H1 (cell line): ENCODE data around the gene TSKU. TPM values are rescaled to one million over a fixed set of nuclear protein-coding genes. Genes with fewer than 3 reads are reported as not detected.

Experiments
- CTCF ChIA-PET: fragments of 300-600 bp; sonication (Branson Sonifier 250); formaldehyde crosslinking; loops from one replicate; lab custom pipeline; 2021; ENCODE audit not compliant: partially characterized antibody; lab: Charles Lee
- POLR2A ChIA-PET: fragments of 300-600 bp; sonication (Branson Sonifier 250); formaldehyde crosslinking; loops from one replicate; lab custom pipeline; 2021; ENCODE audit warnings: inconsistent platforms; ENCODE audit not compliant: partially characterized antibody; lab: Charles Lee
- DNase-seq, 2 experiments: peaks; one replicate each; pipeline versions ENCODE4 v3.0.0 to v3.0.0-alpha.2; 2010 to 2022; ENCODE audit warnings: low spot score in 2 of 2, low read depth in 1 of 2, mixed read lengths in 1 of 2
- FAIRE-seq: peaks from 2 replicates; lab custom pipeline; 2011; peaks lifted over from hg19 to GRCh38; lab: Jason Lieb, UNC
- H2AFZ ChIP-seq: 2 replicates; pipeline ENCODE4 v1.8.1; 2012; ENCODE audit warnings: low read length, inconsistent platforms
- H2AK5ac ChIP-seq: 2 replicates; pipeline ENCODE4 v1.6.1; 2013; ENCODE audit warnings: low read depth, low read length
- H2BK120ac ChIP-seq: replicated peaks from 2 replicates; pipeline ENCODE3; 2013; ENCODE audit warnings: low read depth, low read length, inconsistent platforms
- H2BK12ac ChIP-seq: 2 replicates; pipeline ENCODE4 v1.6.1; 2013; ENCODE audit warnings: low read depth, low read length
- H2BK15ac ChIP-seq: 2 replicates; pipeline ENCODE4 v1.6.1; 2013; ENCODE audit warnings: low read length
- H2BK20ac ChIP-seq: 2 replicates; pipeline ENCODE4 v1.6.1; 2013; ENCODE audit warnings: low read length
- H2BK5ac ChIP-seq: 2 replicates; pipeline ENCODE4 v1.6.1; 2013; ENCODE audit warnings: low read depth, low read length
- H3K14ac ChIP-seq: 2 replicates; pipeline ENCODE4 v1.6.1; 2013; ENCODE audit warnings: inconsistent platforms; ENCODE audit not compliant: insufficient read length
- H3K18ac ChIP-seq: 2 replicates; pipeline ENCODE4 v1.6.1; 2013; ENCODE audit warnings: low read length; ENCODE audit errors: extremely low read depth
- H3K23ac ChIP-seq: 2 replicates; pipeline ENCODE4 v1.6.1; 2013; ENCODE audit warnings: inconsistent platforms; ENCODE audit not compliant: insufficient read length
- H3K23me2 ChIP-seq: 2 replicates; pipeline ENCODE4 v1.6.1; 2013; ENCODE audit warnings: low read depth, low read length
- H3K27ac ChIP-seq: 2 replicates; pipeline ENCODE4 v1.6.1; 2011; ENCODE audit warnings: low read depth, low read length, inconsistent platforms
- H3K27me3 ChIP-seq, 4 experiments: replicated peaks in 1 of 4; 1 replicate in 1 of 4; 2 replicates in 3 of 4; pipeline versions ENCODE4 v1.6.1 to v1.8.1; 2011 to 2013; ENCODE audit warnings: low read length in 3 of 4, mild to moderate bottlenecking in 3 of 4, inconsistent platforms in 2 of 4, mixed read lengths in 2 of 4, moderate library complexity in 1 of 4; ENCODE audit not compliant: control insufficient read depth in 3 of 4, insufficient read depth in 3 of 4; ENCODE audit errors: extremely low read depth in 1 of 4
- H3K36me3 ChIP-seq, 4 experiments: 2 replicates each; pipeline versions ENCODE4 v1.6.1 to v1.8.1; 2011 to 2013; ENCODE audit warnings: mild to moderate bottlenecking in 4 of 4, low read length in 3 of 4, moderate library complexity in 2 of 4, control low read depth in 1 of 4, inconsistent platforms in 1 of 4; ENCODE audit not compliant: insufficient read depth in 4 of 4, control insufficient read depth in 2 of 4
- H3K4ac ChIP-seq: replicated peaks from 2 replicates; pipeline ENCODE3; 2013; ENCODE audit warnings: low read length, low read depth, mixed read lengths, inconsistent platforms; ENCODE audit not compliant: insufficient read length
- H3K4me1 ChIP-seq, 4 experiments: replicated peaks in 1 of 4; 1 replicate in 1 of 4; 2 replicates in 3 of 4; pipeline versions ENCODE4 v1.6.1 to v1.8.1; 2011 to 2013; ENCODE audit warnings: low read length in 3 of 4, inconsistent platforms in 2 of 4, mixed read lengths in 1 of 4; ENCODE audit not compliant: insufficient read depth in 4 of 4, control insufficient read depth in 3 of 4
- H3K4me2 ChIP-seq, 2 experiments: 2 replicates each; pipeline versions ENCODE4 v1.6.1 to v1.8.1; 2011 to 2013; ENCODE audit warnings: low read depth in 2 of 2, low read length in 2 of 2, control low read depth in 1 of 2, inconsistent platforms in 1 of 2, mild to moderate bottlenecking in 1 of 2; ENCODE audit not compliant: insufficient read depth in 1 of 2
- H3K4me3 ChIP-seq, 4 experiments: fragments of 200-600, 300-600 bp in 1 of 4; sonication (generic), shearing (Covaris generic), sonication (Bioruptor Twin) in 1 of 4; 2 replicates each; pipeline versions ENCODE4 v1.5.1 to v1.8.1; 2011 to 2016; ENCODE audit warnings: low read length in 4 of 4, low read depth in 3 of 4, control low read depth in 2 of 4, inconsistent platforms in 2 of 4, mild to moderate bottlenecking in 2 of 4, mixed read lengths in 1 of 4, moderate library complexity in 1 of 4; ENCODE audit not compliant: insufficient read depth in 2 of 4; ENCODE audit errors: extremely low read depth in 1 of 4
- H3K56ac ChIP-seq: replicated peaks from 2 replicates; pipeline ENCODE3; 2013; ENCODE audit warnings: low read depth, mild to moderate bottlenecking, mixed read lengths, low read length, inconsistent platforms; ENCODE audit not compliant: insufficient read length
- H3K79me1 ChIP-seq: 2 replicates; pipeline ENCODE4 v1.6.1; 2013; ENCODE audit warnings: low read depth, low read length, control low read depth
- H3K79me2 ChIP-seq, 2 experiments: 2 replicates each; pipeline versions ENCODE4 v1.6.1 to v1.8.1; 2012 to 2013; ENCODE audit warnings: low read length in 2 of 2, mild to moderate bottlenecking in 2 of 2, inconsistent platforms in 1 of 2; ENCODE audit not compliant: insufficient read depth in 2 of 2, control insufficient read depth in 1 of 2
- H3K9ac ChIP-seq, 4 experiments: replicated peaks in 1 of 4; 1 replicate in 1 of 4; 2 replicates in 3 of 4; pipeline versions ENCODE4 v1.6.1 to v1.8.1; 2011 to 2013; ENCODE audit warnings: low read depth in 3 of 4, low read length in 3 of 4, control low read depth in 2 of 4, mild to moderate bottlenecking in 2 of 4, moderate library complexity in 2 of 4, inconsistent platforms in 1 of 4; ENCODE audit errors: extremely low read depth in 1 of 4
- H3K9me3 ChIP-seq, 2 experiments: 2 replicates each; pipeline versions ENCODE4 v1.6.1 to v1.8.1; 2012 to 2013; ENCODE audit warnings: mild to moderate bottlenecking in 2 of 2, moderate library complexity in 2 of 2, control low read depth in 1 of 2, inconsistent platforms in 1 of 2, low read depth in 1 of 2, low read length in 1 of 2, mixed read lengths in 1 of 2; ENCODE audit not compliant: insufficient read depth in 2 of 2
- H4K20me1 ChIP-seq, 2 experiments: replicated peaks in 1 of 2; 2 replicates each; pipeline versions ENCODE3 to v1.8.1; 2011 to 2013; ENCODE audit warnings: inconsistent platforms in 2 of 2, low read length in 2 of 2, mild to moderate bottlenecking in 1 of 2; ENCODE audit not compliant: insufficient read depth in 2 of 2, control insufficient read depth in 1 of 2
- H4K5ac ChIP-seq: 2 replicates; pipeline ENCODE4 v1.6.1; 2013; ENCODE audit warnings: low read length, low read depth, mixed read lengths, inconsistent platforms; ENCODE audit not compliant: insufficient read length
- H4K8ac ChIP-seq: 2 replicates; pipeline ENCODE4 v1.8.0; 2013; ENCODE audit warnings: mild to moderate bottlenecking, moderate library complexity, low read length, inconsistent platforms; ENCODE audit not compliant: insufficient read depth; ENCODE audit errors: extremely low read depth
- H4K91ac ChIP-seq: replicated peaks from 2 replicates; pipeline ENCODE3; 2013; ENCODE audit warnings: low read length, mixed read lengths, inconsistent platforms; ENCODE audit not compliant: insufficient read length
- WGBS, 2 experiments: shearing (Covaris generic) in 1 of 2; methylation state at CpG; one replicate each; pipeline versions ENCODE4 v1.1.6 to v1.1.7; 2013 to 2015; ENCODE audit warnings: low lambda C conversion rate in 2 of 2, mixed read lengths in 2 of 2, inconsistent platforms in 1 of 2, low coverage in 1 of 2, missing lambda C conversion rate in 1 of 2; ENCODE audit not compliant: insufficient replicate concordance in 2 of 2, insufficient coverage in 1 of 2, insufficient read length in 1 of 2; ENCODE audit errors: extremely low coverage in 1 of 2, missing lambda C conversion rate in 1 of 2; 5-methylcytosine and 5-hydroxymethylcytosine counted together
- polyA plus RNA-seq, 7 experiments: library from polyadenylated mRNA; depleted of rRNA in 3 of 7; stranded (reverse) in 5 of 7; unstranded in 2 of 7; fragments of >200 nt in 5 of 7; fragments of 200-250 nt in 2 of 7; gene quantifications; 1 replicate in 5 of 7; 2 replicates in 1 of 7; 4 replicates in 1 of 7; pipeline versions ENCODE4 v1.2.1 to v1.2.3, GENCODE V29; 2011 to 2013; ENCODE audit warnings: missing spikeins in 2 of 7, mixed read lengths in 2 of 7
- total RNA-seq: library from RNA; stranded (reverse); fragmentation: NEBNext Ultra II Directional; extraction: Animal tissue kit (Norgen Biotek cat#: 25700); gene quantifications from 2 replicates; pipeline ENCODE4 v1.2.1, GENCODE V29; 2021

TSKU gene
- total and polyA plus RNA-seq, 2 of the 8 experiments (the other 6 are each of a cell fraction or from before 2014, with no cell fraction given), result 22.8 to 28.4 TPM

GRCh38 chr11:76782531-76783293 is 444 bp upstream of the TSKU start:
- H3K27me3 ChIP-seq, result no peaks in the 10 kb centered on the region
- H4K8ac ChIP-seq, result no peak overlapping the region; the same call in 1 of the 2 replicates
- H2BK15ac ChIP-seq, result no peak overlapping the region; the same call in 1 of the 2 replicates
- no peak overlapping the region for H3K23ac ChIP-seq
- ChIA-PET CTCF (interaction anchor here (0.7 to 2.6 kb wide), 6 partner anchors 12 to 309 kb away, joined by 3 to 8 read pairs (median 4); no protein-coding TSS in a partner anchor), POLR2A (interaction anchor here (0.7 to 3.1 kb wide), 16 partner anchors 9 to 727 kb away, joined by 3 to 23 read pairs (median 4); no protein-coding TSS in a partner anchor)
- H4K91ac ChIP-seq, result no peak overlapping the region
- H3K36me3 ChIP-seq, result 0 out of 8 replicates have a peak, but pooled peaks cover 0 to 4% (median 0%) of the 10 kb centered on the region in 4 experiments
- H3K18ac ChIP-seq, result peak overlapping the region; percentile 91
- H2BK120ac ChIP-seq, result no peak overlapping the region
- peak overlapping the region in 3 of 4 experiments; percentile 9 to 80 (median 62); a peak in 5 of 7 replicates for H3K9ac ChIP-seq
- peak overlapping the region; percentile 57 for H3K56ac ChIP-seq
- peaks cover 3 to 4% of the 10 kb centered on the region in 2 experiments; a peak in 2 of 4 replicates for H3K9me3 ChIP-seq
- FAIRE-seq (no peak), DNase-seq (peak in 1 of 2 experiments; percentile 65)
- peaks cover 16 to 20% of the 10 kb centered on the region in 2 experiments for H4K20me1 ChIP-seq
- peaks cover 28 to 39% of the 10 kb centered on the region in 2 experiments for H3K79me2 ChIP-seq
- H3K4me2 ChIP-seq, result peak overlapping the region; percentile 77 to 95
- peak overlapping the region; percentile 48 to 89 (median 74) for H3K4me3 ChIP-seq
- no peak overlapping the region for H4K5ac ChIP-seq
- 0 out of 2 replicates have a peak overlapping the region, but pooled peaks have one; percentile 54 for H2AFZ ChIP-seq
- no peak overlapping the region; the same call in 1 of the 2 replicates for H2BK12ac ChIP-seq
- H2BK20ac ChIP-seq, result no peak overlapping the region
- peaks cover 14% of the 10 kb centered on the region for H3K23me2 ChIP-seq
- no peak overlapping the region for H3K14ac ChIP-seq
- H3K27ac ChIP-seq, result peak overlapping the region; percentile 96; the same call in 1 of the 2 replicates
- H3K79me1 ChIP-seq, result peaks cover 11% of the 10 kb centered on the region
- no peak overlapping the region for H3K4ac ChIP-seq
- 2% methylated on average over 14 of the region's 38 CpGs; no CpG with 5 or more reads in 1 of the 2 experiments for WGBS, 2 experiments
- H2AK5ac ChIP-seq, result no peak overlapping the region
- H2BK5ac ChIP-seq, result peak overlapping the region; percentile 87
- H3K4me1 ChIP-seq, result peaks cover 15 to 28% (median 21%) of the 10 kb centered on the region in 4 experiments
